Measurements from ENCODE around the gene ALDH1L1.
"Not testable (repeated sequence)": the region's sequence is repeated elsewhere in the genome, so short reads cannot be mapped to it uniquely, and the experiment has no call there.

ALDH1L1 gene

DNA sequence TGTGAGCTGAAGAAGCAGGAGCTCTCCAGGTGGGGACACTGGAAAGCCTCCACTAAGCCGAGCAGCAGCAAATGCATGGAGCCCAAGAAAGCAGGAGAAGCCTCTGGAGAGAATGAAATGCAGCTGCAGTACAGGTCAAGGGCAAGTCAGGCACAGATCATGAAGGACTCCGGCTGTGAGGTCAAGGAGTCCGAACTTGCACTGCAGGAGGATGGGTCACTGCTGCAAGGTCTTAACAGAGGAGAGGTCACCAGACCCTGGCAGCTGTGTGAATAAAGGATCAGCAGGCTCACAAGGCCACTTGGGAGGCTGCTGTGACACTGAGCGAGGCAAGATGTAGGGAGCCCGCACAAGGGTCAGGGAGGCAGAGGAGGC is 71.7 kb downstream of the ALDH1L1 start:
- no peak overlapping the region for H3K4me3 ChIP-seq (ENCODE audit: low read depth, low read length)

DNA sequence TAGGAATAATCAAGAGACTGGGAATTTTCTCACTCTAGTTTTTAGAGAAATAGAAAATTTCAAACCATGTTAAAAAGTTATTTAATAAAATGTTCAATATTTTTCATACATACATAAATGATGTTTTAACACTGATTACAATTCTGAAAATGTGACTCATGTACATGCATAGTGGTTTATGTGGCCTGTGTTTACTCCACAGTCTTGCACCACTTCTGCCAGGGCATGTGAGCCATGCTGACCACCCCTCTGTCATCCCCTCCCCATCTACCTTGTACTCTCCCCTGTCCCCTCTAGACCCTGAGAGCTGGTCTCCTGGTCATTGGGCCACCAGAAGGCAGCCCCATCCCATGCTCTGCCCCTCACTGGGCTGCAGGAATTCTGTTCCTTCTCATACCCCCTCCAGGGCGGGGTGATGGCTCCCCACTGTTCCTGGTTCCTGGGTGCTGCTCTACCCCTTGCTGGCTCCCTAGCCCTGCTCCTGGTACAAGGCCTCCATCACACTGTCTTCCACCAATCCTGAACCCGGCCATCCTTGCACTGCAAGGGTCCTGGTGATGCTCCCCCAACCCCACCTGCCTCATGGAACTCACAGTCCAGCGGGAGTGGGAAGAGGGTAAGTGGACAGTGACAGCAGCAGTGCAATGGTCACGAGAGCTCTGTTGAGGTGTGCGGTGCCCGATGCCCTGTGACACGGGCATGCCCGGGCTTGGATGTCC is 72.3 kb downstream of the ALDH1L1 start:
- H3K4me3 ChIP-seq (ENCODE audit: low read depth, low read length), result no peak overlapping the region

DNA sequence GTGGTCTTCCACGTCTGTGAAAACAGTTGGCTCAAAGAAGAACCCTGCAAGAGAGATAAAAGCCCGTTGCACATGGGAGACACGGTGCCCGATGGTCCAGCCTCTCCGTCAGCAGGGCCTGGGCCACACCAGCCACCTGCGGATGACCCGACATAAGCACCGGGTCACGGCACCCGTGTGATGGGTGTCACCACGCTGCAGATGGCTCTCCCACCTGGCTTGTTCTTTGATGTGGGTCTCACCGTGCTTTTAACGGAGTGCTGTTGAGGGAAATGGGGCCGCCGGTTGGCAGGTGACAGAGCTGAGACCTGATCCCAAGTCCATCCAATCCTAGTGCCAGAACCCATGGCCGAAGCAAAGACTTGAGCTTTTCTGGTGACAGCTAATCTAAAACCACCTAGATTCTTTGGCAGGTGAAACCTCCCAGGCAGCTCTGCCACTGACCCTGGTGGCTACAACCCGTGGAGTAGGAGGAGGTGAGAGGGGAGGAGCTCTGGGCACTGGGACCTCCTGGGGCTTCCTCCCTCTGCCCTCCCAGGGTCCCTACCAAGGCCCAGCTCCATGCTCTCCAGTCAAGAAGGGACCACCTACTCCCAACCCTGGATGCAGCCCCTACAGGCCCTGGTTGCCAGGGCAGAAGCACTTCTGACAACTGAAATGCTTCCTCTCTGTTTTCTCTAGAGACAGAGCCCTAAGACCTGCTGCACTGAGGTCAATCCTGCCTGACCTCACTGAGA is 73.0 kb downstream of the ALDH1L1 start:
- no peak overlapping the region for H3K4me3 ChIP-seq (ENCODE audit: low read depth, low read length)

DNA sequence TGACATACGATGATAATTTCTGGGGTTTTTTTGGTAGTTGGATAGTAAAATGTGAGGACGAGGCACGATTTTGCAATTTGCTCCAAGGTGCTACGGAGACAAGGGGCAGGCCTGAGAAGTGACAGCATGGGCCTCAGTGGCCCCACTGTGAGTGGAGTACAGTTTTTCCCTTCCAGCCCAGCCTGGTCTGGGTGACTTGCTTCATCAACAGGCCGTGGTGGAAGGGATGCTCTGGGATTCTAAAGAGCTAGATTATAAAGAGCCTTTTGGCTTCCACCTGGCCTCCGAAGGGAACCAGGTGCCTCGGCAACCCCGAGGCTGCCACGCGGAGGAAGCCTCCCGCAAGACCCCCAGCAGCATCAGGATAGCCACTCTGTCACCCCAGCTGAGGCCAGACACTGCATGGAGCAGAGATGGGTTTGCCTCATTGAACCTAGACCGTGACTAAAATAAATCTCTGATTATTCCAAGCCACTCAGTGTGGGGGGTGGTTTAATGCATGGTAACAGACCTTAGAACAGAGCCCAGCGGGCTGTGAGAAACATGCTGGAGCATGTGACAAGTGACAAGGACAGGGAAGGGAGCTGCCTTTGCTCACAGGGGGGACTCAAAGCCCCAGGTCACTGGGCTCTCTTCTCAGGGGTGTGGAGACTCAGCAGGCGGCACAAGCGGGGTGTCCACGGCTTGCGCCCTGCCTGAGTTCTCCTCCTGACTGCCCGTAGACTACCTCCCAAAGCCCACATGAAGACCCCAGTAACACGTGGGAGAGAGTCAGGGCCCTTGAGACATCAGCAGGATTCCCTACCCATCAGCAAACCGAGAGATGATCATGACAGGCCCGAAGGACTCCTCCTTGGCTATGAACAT is 73.8 kb downstream of the ALDH1L1 start:
- H3K4me3 ChIP-seq (ENCODE audit: low read depth, low read length), result no peak overlapping the region

DNA sequence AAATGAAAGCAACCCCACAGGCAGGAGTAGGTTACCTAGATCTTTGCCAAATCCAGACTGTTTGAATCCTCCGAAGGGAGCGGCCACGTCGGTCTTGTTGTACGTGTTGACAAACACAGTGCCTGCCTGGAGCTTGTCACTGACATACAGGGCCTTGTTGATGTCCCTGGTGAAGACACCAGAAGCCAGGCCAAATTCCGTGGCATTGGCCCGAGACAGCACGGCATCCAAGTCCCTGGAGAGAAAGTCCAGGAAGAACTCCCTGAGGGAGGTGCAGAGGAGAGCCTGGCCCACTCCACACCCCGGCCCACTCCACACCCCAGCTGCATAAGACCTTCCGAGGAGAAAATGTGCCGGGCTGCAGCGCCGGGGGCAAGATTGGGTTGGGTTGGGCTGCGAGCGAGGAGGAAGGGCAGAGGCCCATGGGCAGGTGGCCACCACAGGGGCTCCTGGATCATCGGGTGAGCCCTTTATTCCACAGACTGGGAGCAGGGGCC is 74.6 kb downstream of the ALDH1L1 start:
- no peak overlapping the region for H3K4me3 ChIP-seq (ENCODE audit: low read depth, low read length)

DNA sequence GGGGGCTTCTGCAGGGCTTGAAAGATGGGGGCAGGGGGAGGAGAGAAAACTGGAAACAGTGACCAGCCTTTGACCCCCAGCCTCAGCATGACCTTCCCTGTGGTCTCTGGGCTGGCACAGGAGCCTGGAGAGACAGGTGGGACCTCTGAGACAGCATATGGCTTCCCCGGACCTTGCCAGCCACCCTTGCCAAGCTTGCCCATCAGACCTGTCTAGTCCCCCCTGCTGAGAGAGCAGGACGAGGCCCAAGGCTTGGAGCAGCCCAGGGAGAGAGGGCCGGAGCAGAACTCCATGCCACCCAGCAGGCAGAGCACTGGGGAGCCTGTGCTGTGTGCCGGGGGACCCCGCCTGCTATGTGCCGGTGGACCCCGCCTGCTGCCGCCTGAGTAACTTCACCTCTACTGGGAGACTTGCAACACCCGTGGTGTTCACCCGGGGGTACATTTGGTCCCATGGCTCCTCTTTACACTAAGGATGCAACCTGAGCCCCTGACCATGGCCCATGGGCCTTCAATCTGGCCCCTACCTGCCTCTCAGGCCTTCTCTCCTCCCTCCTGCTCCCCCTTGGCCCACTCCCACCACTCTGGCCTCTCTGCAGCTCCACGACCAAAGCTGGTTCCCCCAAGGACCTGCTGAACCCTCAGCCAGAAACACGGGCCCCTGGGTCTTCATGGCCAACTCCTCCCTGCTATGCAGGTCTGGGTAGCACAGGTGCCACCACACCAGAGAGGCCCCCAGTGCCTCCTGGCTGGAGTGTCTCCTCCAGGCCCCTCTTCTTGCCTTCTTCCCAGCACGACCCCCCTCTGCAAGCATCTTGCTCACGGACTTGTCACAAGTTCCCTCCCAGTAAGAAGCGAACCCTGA is 75.4 kb downstream of the ALDH1L1 start:
- H3K4me3 ChIP-seq (ENCODE audit: low read depth, low read length), result no peak overlapping the region

DNA sequence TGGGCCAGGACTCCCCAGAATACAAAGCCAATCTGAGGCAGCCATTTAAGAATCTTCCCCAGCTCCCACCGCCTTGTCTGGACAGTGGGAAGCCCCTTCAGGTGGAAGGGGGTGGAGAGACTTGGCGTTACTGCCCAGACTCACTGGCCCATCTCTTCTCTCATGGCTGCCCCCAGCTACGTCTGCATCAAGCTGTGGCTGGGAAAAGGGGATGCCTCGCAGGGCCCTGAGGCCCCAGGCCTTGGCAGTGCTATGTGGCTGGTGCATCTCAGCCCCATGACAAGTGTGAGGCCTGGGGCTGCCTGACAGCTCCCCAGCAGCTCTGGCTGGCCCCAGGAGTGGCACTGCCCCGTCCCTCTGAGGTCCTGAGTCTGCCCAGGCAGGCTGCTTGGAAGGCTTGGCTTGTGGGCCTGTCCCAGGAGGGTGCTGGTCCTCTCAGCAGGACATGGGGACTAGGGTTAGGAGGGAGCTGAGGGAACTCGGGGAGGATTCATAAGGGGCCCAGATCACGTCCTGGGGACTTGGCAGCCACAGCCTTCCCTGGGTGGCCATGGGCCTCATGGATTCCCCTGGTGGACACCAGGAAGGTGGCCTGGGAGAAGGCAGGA is 76.3 kb downstream of the ALDH1L1 start:
- no peak overlapping the region for H3K4me3 ChIP-seq (ENCODE audit: low read depth, low read length)

DNA sequence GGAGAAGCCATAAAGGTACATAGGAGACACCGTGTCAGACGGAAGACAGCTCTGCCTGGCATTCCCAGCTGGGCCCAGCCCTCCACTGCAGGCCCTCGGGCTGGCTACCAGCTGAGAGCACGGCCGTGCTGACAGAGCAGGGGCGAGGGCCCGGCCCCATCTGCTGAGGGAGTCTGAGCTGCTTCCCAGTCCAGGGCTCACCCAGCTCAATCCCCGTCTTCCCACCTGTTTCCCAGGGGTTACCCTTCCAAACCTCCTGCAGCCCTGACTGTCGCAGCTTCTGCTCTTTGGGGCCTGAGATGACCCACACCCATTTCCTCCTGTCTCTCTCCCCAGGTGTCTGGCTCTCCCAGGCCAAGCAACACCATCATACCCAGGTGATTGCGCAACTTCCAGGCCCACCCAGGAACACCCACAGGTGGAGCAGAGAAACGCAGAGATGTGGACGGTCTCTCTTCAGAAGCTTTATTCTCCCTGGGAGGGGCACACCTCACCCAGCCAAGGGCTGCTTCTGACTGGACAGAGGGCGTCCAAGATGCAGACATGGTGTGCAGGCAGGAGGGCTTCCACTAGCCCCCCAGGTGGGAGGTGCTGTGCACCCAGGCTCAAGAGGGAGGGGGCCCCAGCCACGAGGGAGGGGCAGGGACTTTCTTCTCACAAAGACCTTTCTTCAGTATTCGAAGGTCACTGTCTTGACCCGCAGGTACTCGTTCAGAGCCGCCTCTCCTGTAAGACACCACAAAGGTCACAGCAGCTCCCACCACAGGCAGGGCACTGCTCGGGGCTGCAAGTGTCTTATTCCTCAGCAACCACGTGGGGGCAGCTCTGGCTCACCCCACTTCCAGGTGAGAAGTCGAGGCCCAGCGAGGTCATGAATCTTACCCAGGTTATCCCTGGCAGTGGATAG is 77.0 kb downstream of the ALDH1L1 start:
- no peak overlapping the region for H3K4me3 ChIP-seq (ENCODE audit: low read depth, low read length)

DNA sequence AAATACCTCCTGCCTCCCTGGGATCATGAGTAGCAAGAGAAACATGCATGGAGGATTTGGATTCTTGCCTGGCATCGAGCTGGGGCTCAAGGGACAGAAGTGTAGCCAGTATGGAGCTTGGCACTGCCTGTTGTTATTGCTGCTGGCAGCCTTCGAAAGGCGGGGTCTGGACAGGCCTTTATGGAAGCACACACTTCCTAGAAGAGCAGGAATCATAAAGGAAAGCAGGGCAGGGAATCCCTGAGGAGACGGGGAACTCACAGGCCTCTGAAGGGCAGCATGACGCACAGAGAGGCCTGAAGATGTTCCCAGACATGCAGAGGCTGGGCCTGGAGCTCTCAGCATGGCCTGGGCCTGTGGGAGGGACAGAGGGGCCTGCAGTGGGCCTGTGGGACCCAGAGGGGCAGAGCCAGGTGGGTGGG is 77.8 kb downstream of the ALDH1L1 start:
- no peak overlapping the region for H3K4me3 ChIP-seq (ENCODE audit: low read depth, low read length)

DNA sequence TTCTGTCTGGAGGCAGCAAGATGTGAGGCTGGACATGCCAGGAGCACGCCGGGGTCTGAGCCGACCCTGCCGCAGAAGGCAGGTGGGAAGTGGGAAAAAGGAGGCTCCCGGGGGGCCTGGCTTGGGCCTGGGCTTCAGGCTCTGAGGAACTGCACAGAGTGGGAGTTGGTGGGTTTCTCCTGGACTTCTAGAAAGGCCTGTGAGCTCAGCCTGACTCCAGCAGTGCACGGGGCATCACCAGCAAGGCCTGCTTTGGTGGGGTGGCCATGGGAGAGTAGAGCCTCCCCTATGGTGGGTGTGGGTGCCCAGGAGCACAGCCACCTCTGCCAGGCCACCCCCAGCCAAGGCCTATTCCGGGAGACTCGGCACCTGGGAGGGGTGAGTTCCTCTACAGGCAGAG is 78.4 kb downstream of the ALDH1L1 start:
- H3K4me3 ChIP-seq (ENCODE audit: low read depth, low read length), result no peak overlapping the region

DNA sequence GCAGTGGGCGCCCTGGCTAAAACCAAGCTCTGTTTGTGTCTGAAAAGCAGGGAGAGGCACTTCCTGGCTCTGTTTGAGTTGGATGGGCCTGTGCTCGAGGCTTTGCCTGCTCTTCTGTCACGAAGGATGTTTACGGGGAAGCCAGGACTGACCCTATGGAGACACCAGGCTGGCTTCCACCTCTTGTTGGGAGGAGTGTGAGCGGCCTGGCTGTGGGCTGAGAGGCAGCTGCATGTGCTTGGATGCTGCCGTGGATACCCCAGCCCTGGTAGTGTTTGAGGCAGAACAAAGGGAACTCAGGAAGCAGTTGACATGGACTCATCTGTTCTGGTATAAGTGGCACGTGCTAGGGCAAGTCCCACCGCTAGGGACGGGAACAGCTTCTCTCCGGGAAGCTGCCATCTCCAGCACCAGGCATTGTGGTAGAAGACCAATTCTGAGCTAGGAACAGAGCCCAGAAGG is 78.8 kb downstream of the ALDH1L1 start:
- no peak overlapping the region for H3K4me3 ChIP-seq (ENCODE audit: low read depth, low read length)

DNA sequence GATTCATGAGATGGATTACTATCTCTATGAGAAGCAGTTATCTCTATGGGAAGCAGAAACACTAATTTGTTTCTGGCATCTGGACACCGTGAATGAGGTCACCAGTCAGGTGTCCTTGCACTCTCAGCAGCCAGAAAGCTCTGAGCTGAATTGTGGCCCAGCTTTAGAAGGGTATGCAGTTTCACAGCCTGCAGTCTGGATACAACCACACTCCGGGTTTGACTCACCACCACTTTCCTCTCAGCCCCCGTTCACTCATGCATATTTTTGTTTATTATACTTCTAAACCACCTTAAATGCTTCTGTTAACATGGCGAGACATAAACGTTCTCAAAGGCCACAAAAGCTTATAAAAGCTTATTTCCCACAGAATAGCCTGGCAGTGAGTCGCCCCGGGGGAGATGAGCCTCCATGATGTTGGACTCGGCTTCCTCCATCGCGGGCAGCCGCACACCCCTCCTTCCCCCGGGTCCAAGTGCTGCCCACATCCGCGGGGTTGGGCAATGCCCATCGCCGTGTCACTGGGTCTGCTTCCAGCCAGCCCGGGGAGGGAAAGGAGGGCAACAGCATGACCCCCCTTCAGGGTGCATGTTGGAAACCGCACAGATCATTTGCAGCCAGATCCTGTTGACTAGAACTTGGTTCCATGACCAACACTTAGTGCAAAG is 79.6 kb downstream of the ALDH1L1 start:
- H3K4me3 ChIP-seq (ENCODE audit: low read depth, low read length), result no peak overlapping the region

DNA sequence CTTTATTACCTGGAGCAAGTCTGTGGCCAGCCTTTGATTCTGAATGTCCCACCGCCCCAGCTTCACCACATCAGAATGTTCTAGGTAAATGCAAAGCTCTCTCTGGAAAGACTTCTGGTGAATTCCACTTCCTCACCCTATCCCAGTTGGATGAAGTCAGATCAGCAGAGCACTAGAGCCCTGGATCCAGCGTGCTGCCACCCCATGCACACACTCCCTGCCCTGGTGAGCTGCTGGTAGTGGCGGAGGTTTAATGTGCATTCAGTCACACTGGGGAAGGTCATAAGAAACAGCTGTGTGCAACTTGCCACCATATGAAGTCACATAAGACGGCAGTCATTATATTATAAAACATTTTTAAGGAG is 80.1 kb downstream of the ALDH1L1 start:
- H3K4me3 ChIP-seq (ENCODE audit: low read depth, low read length), result no peak overlapping the region

DNA sequence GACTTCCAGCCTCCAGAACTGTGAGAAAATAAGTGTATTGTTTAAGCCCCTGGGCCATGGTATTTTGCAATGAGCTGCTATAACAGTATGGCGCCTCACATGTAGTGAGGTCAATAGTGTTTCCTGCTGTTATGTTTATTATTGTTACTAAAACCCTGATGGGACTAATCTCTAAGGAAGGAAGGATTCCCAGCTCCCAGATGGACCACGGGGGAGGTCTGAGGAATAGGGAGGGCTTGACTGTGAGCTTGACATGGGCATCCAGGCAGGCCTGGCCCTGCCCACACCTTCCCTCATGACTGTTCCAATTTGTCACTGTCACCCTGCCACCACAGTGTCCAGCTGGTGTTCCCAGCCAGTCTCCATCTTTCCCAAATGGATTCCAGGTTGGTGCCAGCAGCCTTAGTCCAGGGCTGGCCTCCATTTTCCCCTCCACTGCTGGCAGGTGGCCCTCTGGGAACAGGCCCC is 82.0 kb downstream of the ALDH1L1 start:
- no peak overlapping the region for H3K4me3 ChIP-seq (ENCODE audit: low read depth, low read length)

DNA sequence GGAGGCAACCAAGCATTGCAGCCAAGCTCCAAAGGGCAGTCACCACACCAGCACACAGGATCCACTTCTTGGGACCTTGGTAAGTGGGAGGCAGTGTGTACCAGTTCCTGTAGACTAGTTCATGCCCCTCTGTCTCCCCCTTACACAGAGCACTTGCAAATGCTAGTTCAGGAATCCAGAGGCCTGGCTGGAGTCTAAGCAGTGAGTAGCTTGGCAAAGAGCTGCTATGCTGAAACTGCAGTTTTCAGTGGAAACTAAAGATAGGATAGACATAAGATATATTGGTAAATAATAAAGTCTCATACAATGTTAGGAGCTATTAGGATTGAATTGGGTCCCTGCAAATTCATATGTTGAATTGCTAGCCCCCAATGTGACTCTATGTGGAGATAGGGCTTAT is 82.6 kb downstream of the ALDH1L1 start:
- H3K4me3 ChIP-seq (ENCODE audit: low read depth, low read length), result no peak overlapping the region

DNA sequence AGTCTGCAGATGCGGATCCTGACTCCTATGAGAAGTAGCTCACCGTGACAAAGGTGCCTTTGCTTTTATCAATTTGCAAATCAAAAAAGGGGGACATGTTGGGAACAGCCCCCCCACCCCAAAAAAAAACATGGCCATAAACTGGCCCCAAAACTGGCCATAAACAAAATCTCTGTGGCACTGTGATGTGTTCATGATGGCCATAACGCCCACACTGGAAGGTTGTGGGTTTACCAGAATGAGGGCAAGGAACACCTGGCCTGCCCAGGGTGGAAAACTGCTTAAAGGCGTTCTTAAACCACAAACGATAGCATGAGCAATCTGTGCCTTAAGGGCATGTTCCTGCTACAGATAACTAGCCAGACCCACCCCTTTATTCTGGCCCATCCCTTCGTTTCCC is 84.1 kb downstream of the ALDH1L1 start:
- not testable (repeated sequence) for H3K4me3 ChIP-seq (ENCODE audit: low read depth, low read length)

DNA sequence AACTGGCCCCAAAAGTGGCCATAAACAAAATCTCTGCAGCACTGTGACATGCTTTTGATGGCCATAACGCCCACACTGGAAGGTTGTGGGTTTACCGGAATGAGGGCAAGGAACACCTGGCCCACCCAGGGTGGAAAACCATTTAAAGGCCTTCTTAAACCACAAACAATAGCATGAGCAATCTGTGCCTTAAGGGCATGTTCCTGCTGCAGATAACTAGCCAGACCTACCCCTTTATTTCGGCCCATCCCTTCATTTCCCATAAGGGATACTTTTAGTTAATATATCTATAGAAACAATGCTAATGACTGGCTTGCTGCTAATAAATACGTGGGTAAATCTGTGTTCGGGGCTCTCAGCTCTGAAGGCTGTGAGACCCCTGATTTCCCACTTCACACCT is 88.3 kb downstream of the ALDH1L1 start:
- not testable (repeated sequence) for H3K4me3 ChIP-seq (ENCODE audit: low read depth, low read length)

DNA sequence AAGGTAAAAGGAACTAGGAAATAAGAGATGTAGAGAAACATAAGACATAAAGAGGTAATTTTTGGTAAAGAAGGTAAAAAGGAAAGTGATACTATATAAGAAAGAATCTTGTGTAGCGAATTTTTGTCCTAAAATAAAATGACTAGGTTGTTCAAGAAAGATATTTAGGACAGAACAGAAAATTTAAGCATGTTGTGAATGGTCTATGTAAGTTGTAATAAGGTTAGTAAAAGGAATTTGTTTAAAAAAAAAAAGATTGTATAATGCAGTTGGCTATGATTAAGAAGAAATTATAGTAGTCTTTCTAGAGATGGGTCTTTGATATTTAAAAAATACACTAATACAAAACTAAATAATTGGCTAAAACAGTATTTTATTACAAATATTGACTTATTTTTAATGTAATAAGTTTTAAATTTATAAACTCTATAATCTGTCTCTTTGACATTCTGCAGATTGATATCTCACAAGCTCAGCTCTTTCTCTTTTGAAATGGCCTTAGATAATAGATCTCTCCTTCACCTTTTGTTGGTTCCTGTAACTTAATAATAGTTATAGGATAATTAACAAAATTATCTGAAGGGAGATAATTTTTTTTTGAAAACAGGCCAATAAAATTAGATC is 92.7 kb downstream of the ALDH1L1 start:
- no peak overlapping the region for H3K4me3 ChIP-seq (ENCODE audit: low read depth, low read length)
